ENCODE data around the gene ESCO1.
A peak's percentile ranks its signal among the peaks of the same experiment; 100 is the strongest.

The ESCO1 gene

GRCh38 chr18:21489119-21489750, 111.3 kb downstream of the ESCO1 start:
- DNase-seq = peak; percentile 54

GRCh38 chr18:21486905-21487437, 113.5 kb downstream of the ESCO1 start:
- DNase-seq = no peak

- no peak for DNase-seq
Measured at GRCh38 chr18:21484851-21485636, 115.5 kb downstream of the ESCO1 start.

DNA sequence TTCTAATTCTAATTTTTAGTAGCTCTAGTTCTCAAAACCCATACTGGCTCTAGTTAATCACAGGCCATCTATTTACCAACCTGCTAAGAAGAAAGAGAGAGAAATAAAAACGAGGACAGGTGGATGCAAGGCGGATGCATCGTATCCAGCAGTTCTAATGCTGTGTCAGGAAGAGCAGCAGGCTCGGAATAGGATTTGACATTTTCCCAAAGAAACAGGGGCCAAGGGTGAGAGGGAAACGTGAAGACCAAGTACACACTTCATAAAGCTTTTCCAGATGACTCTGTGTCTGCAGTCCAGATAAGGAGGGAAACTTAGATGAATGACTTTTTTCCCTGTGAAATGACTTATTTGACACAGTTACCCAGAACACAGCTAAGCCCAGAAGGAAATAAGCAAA, 117.5 kb downstream of the ESCO1 start:
- no peak for DNase-seq

GRCh38 chr18:21481739-21482138, 118.8 kb downstream of the ESCO1 start:
- DNase-seq = no peak

- no peak for DNase-seq
Measured at GRCh38 chr18:21479721-21480120, 120.8 kb downstream of the ESCO1 start.
